WI38 (cell line): ENCODE data around the gene TRIM66.

ENCODE experiments used
- H3K4me3 ChIP-seq: 2 replicates; pipeline ENCODE4 v1.5.1; 2011; ENCODE audit warnings: low read depth, mild to moderate bottlenecking, control low read depth, low read length
- CTCF ChIP-seq: IDR thresholded peaks from 2 replicates; pipeline ENCODE4 v1.5.1; 2012; ENCODE audit warnings: low read depth, mild to moderate bottlenecking, control low read depth, low read length

TRIM66 gene

DNA sequence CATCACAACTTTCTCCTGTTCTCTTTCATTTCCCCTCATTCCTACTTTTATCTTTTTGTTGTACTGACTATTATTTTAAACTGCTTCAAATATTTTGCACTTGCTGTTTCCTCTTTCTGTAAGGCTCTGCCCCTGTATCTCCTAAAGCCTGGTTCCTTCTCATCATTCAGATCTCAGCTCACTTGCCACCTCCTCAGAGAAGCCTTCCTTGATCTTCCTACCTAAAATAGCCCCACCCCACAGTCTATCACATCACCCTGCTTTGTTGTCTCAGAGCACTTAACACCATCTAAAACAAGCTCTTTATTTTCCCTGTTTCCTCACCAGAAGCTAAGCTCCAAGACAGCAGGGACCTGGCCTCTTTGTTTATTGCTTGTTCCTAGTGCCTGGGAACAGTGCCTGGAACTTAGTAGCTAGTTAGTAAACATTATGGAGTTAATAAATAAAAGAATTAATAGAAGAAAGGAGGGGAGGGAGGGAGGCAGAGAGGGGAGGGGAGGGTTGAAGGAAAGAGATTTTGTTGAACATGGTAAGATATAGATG lies 85.9 kb downstream of the TRIM66 start:
- TF ChIP-seq CTCF, result no peak
- no peak overlapping the region for H3K4me3 ChIP-seq

DNA sequence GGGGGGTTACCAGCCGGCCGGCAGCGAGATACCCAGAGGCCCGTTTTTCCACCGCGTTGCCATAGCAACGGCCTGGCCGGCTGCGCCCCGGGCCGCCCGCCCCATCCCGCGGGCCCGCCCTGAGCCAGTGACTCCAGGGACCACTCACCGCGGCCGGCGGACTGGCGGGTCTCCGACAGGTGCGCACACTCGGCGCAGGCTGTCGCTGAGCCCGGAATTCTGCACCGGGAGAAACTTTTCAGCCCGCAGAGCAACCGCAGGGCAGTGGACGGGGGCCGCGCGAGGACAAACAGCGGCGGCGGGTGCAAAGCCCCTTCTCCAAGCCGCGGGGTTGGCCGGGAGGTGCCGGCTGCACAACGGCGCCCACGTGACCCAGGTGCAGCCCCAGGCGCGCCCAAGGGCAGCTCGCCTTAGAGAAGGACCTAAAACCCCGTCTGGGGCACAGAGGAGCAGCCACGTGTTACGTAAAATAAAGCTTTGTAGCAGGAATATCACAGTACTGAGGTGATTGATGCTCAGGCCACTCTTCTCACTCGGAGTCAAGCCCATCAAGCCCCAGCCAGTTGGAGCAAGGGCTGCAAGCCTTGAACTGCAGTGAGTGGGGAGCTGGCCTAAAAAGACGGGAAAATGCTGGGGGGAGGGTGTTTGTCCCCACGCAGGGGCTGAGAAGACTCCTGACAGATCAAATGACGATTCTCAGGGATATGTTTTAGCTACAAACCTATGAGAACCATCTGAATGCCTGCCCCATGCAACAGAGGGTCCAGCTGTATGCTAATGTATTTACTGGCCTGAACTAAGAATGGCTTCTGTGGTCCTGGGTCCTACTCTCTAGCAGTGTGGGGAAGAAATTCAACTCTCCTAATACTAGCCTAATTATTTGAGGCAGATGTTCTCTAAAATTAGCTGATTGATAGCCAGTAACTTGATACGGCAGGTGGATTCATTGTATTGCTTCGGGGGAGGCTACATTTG lies 88.2 kb downstream of the TRIM66 start, which contains the start of gene STK33:
Gene STK33, minus strand, starts transcription at position 294 of the 975 bp plus-strand sequence. CDS start 119,323 bp downstream, outside the sequence.
- H3K4me3 ChIP-seq, result peak within 1 kb of the TSS; percentile 33
- no peak for TF ChIP-seq CTCF

GRCh38 chr11:8593455-8593854 lies 89.0 kb downstream of the TRIM66 start:
- H3K4me3 ChIP-seq, result no peak overlapping the region
- TF ChIP-seq CTCF, result no peak

DNA sequence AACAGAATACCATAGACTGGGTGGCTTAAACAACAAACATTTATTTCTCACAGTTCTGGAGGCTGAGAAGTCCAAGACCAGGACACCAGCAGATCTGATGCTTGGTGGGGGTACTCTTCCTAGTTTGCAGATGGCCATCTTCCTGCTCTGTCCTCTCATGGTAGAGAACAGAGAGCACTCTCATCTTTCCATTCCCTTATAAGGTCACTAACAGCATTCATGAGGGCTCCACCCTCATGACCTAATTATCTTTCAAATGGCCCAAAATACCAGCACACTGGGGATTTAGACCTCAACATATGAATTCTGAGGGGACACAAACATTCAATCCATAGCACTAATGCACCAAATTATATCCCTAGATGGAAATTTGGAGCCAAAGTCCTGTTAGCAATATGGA lies 94.5 kb downstream of the TRIM66 start:
- TF ChIP-seq CTCF, result no peak
- no peak overlapping the region for H3K4me3 ChIP-seq

DNA sequence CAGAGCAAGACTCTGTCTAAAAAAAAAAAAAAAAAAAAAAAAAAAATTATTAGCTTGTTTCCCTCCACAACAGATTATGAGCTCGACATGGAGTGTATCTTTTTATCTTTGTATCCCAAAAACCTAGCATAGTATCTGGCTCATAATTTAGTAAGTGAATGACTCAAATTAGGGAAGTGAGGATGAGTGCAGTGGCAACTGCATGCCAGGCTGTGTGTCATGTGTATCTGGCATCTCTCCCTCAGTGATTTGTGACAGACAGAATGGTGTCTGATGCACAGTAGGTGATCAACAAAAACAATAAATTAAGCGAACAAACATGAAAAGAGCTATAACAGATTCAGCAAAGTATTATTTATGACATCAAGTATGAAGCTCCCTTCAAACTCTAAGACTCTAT lies 95.7 kb downstream of the TRIM66 start:
- no peak for TF ChIP-seq CTCF
- no peak overlapping the region for H3K4me3 ChIP-seq

DNA sequence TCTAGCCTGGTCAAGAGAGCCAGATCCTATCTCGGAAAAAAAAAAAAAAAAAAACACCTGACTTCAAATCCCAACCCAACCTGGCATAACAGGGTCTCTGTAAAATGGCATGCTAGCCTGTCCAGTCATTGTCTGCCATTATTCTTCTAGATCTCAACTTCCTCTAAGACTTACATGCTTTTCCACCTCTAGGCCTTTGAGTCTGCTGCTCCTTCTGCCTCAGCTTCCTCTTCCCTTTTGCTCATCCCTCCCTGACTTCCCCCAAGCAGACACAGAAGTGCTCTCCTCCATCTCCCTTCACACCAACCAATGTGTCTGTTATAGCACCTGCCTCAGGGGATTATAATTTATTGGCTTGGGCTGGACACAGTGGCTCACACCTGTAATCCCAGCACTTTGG lies 96.3 kb downstream of the TRIM66 start:
- no peak overlapping the region for H3K4me3 ChIP-seq
- TF ChIP-seq CTCF, result no peak

GRCh38 chr11:8584511-8584910 lies 98.0 kb downstream of the TRIM66 start:
- H3K4me3 ChIP-seq, result no peak overlapping the region
- TF ChIP-seq CTCF, result no peak
